GM08714 (cell line): ENCODE data around the gene CCDC188.

Experiments
- H3K4me3 ChIP-seq: fragments of 200-500 bp; sonication (Bioruptor generic); 2 replicates; pipeline ENCODE4 v1.5.1; 2014; ENCODE audit warnings: mild to moderate bottlenecking, low read length, inconsistent platforms
- ZNF274 ChIP-seq: IDR thresholded peaks from 2 replicates; pipeline ENCODE4 v1.6.1; 2012; ENCODE audit warnings: mild to moderate bottlenecking, low read depth, low read length

Gene CCDC188

DNA sequence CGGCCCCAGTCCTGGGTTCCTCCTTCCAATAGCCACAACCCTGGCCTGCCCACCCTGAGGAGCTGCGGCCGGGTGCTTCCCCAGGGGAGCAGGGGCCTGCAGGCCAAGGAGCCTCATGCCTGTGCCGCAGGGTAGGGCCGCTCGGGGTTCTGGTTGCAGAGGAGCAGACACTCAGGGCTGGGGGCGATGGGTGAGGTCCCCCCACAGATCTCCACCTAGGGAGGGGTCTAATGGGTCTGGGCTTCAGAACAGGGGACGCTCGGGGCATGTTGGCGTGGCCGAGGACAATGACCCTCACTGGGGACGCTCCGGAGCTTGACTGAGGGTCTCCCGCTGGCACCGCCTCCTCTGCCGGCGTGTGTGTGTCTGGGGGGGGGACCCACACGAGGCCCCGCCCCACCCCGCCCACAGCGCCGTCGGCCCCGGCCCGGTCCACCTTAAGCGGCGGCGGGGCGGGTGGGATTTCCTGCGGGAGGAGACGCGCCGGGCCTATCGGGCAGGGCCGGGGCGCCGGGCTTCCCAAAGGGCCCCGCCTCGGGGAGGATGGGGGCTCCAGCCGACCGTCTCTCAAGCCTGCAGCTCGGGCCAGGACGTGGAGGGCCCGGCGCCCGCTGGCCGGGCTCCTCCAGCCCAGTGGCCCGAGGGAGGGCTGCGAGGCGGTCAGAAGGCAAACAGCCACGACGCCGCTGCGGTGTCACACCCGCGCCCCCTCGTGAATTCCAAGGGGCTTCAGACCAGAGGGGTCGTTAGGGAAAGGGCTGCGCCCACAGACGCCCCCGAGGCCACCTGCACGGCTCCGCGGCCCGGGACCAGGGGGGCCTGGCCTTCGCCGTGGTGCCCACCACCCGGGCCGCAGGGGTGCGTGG, 19.9 kb downstream of the CCDC188 start:
- H3K4me3 ChIP-seq = peak overlapping the region; percentile 62; the same call in 1 of the 2 replicates
- TF ChIP-seq ZNF274 = no peak

DNA sequence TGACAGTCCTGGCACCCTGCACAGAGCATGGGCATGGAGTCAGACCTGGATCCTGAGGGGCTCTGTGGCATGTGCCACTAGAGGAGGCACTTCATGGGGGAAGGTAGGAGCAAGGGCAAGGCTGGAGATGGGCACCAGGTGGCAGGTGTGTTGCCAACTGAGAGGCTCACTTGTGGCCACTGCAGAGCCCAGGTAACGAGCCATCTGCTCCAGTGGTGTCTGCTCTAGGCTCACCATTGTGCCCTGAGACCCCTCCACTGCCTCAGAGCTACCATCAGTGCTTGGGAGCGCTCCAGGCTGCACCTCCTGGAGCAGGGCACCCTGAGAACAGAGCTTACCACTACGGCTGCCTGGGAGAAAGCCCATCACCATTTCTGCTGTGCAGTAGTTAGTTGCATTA, 20.5 kb downstream of the CCDC188 start:
- H3K4me3 ChIP-seq = no peak overlapping the region
- no peak for TF ChIP-seq ZNF274

- TF ChIP-seq ZNF274 = no peak
- H3K4me3 ChIP-seq = no peak overlapping the region
Observed at GRCh38 chr22:20129747-20130014, 21.2 kb downstream of the CCDC188 start.

GRCh38 chr22:20128902-20129746, 21.7 kb downstream of the CCDC188 start:
- no peak overlapping the region for H3K4me3 ChIP-seq
- no peak for TF ChIP-seq ZNF274

- no peak for TF ChIP-seq ZNF274
- H3K4me3 ChIP-seq = no peak overlapping the region
Observed at GRCh38 chr22:20128619-20128901, 22.3 kb downstream of the CCDC188 start.

- no peak for TF ChIP-seq ZNF274
- H3K4me3 ChIP-seq = no peak overlapping the region
Observed at GRCh38 chr22:20127869-20128618, 22.8 kb downstream of the CCDC188 start.

DNA sequence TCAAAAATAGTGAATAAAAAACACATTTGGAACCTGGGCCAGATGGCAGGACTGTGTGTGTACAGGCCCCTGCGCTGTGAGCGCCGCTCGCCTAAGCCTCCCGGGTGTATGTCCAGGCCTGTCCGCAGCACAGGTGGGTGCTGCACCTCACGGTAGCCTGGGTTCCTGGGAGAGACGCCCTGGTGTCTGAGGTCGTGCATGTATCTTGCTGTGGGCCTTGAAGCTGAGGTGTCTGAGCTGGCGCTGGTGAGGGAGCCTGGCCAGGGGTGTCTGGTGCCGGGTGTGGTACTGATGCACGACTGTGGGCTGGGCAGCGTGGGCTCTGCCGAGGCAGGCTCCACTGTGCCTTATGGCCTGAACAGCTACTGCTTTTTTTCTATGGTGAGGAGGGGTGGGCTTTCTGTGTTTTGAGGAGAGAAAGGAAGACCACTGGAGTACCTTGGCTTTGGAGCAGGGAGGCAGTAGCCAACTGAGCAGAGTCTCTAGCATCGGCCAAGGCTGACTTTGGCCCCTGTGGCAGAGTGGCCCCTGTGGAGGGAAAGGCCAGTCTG, 23.5 kb downstream of the CCDC188 start:
- H3K4me3 ChIP-seq = no peak overlapping the region
- TF ChIP-seq ZNF274 = no peak

GRCh38 chr22:20126284-20127029, 24.4 kb downstream of the CCDC188 start:
- no peak overlapping the region for H3K4me3 ChIP-seq
- TF ChIP-seq ZNF274 = no peak

DNA sequence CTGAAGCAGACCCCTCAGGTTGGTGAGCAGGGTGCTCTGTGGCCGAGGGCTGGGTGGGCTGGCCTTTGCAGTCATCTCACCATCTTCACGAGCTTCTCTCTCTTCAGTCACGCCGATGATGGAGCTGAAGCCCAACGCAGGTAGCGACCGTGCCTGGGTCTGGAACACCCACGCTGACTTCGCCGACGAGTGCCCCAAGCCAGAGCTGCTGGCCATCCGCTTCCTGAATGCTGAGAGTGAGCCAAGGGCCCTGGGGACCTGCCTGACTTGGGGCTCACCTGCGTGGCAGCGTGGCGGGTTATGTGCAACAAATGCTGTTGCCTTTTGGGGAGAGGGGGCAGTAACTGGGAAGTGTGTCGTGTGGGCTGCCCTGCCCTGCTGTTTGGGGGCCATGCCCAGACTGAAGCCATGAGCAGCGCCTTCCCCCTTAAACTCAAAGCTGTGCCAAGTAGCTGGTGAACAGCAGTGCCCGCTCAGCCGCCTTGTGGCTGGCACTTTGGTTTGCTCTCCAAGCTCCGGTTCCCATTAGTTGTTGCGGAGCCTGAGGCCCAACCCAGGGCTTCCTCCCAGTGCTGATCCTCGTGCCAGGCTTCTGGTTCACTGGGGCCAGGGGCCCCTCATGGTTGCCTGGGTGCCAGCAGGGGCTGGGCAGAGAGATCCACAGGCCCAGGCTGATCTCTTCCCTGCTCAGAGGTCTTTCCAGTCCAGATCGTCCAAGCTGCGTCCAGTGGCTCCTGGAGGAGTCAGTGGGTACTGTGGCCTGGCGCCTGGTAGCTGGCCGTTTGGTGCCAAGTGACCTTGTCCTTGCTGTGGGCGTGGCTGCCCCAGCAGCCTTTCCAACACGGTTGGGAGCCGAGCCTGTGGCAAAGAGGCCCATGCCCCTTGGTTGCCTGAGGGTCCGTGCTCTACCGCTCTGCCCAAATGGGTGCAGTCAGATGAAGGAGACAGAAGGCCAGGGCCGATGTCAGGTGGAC, 25.4 kb downstream of the CCDC188 start:
- no peak for TF ChIP-seq ZNF274
- no peak overlapping the region for H3K4me3 ChIP-seq

- no peak overlapping the region for H3K4me3 ChIP-seq
- TF ChIP-seq ZNF274 = no peak
Observed at GRCh38 chr22:20124083-20124787, 26.6 kb downstream of the CCDC188 start.

GRCh38 chr22:20123366-20124082, 27.3 kb downstream of the CCDC188 start:
- no peak for TF ChIP-seq ZNF274
- no peak overlapping the region for H3K4me3 ChIP-seq

DNA sequence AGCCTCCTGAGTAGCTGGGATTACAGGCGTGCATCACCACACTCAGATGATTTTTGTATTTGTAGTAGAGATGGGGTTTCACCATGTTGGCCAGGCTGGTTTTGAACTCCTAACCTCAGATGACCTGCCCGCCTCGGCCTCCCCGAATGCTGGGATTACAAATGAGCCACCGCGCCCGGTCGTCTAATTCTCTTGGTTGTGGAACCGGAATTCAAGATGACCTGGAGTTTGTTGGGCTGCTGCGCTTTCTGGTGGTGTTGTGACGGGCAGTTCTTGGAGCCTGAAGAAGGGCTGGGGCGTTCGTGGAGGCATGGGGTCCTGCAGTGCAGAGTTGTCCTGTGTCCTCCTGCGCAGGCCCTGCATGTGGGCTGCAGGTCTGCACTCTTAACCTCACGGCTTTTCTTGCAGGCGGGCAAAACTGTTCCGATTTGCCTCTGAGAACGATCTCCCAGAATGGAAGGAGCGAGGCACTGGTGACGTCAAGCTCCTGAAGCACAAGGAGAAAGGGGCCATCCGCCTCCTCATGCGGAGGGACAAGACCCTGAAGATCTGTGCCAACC, 28.9 kb downstream of the CCDC188 start:
- no peak for TF ChIP-seq ZNF274
- H3K4me3 ChIP-seq = no peak overlapping the region
